HepG2 (cell line): ENCODE results near the gene NUCB1. TPM values are rescaled to one million over a fixed set of nuclear protein-coding genes. Genes with fewer than 3 reads are reported as not detected.

Experiments
- ELF1 ChIP-seq: sonication (generic); formaldehyde crosslinking; IDR thresholded peaks from 2 replicates; pipeline ENCODE4 v1.4.0; 2020; ENCODE audit warnings: missing genetic modification reagents
- HIVEP1 ChIP-seq: sonication (generic); formaldehyde crosslinking; IDR thresholded peaks from 2 replicates; pipeline ENCODE4 v1.4.0; 2020; ENCODE audit warnings: mild to moderate bottlenecking, missing genetic modification reagents
- NFYB ChIP-seq: sonication (generic); formaldehyde crosslinking; IDR thresholded peaks from 2 replicates; pipeline ENCODE4 v1.4.0; 2020; ENCODE audit warnings: missing genetic modification reagents
- PCBP1 ChIP-seq: fragments of 200-400 bp; formaldehyde crosslinking; IDR thresholded peaks from 2 replicates; pipeline ENCODE4 v1.6.1; 2017; ENCODE audit warnings: mild to moderate bottlenecking, low read depth, low read length, borderline replicate concordance
- RARG ChIP-seq: sonication (generic); formaldehyde crosslinking; IDR thresholded peaks from 2 replicates; pipeline ENCODE4 v1.4.0; 2020; ENCODE audit warnings: low read depth, mild to moderate bottlenecking, missing genetic modification reagents
- TEAD2 ChIP-seq: sonication (generic); formaldehyde crosslinking; IDR thresholded peaks from 2 replicates; pipeline ENCODE4 v1.9.0; 2021; ENCODE audit warnings: missing genetic modification reagents
- XBP1 ChIP-seq: sonication (generic); formaldehyde crosslinking; IDR thresholded peaks from 2 replicates; pipeline ENCODE4 v1.5.0; 2020; ENCODE audit warnings: missing genetic modification reagents
- YEATS2 ChIP-seq: sonication (generic); formaldehyde crosslinking; IDR thresholded peaks from 2 replicates; pipeline ENCODE4 v1.4.0; 2020; ENCODE audit warnings: missing genetic modification reagents, borderline replicate concordance
- YY1 ChIP-seq: IDR thresholded peaks from 2 replicates; pipeline ENCODE4 v1.6.1; 2011; ENCODE audit warnings: low read length, low read depth, moderate library complexity, mild to moderate bottlenecking; ENCODE audit not compliant: insufficient read depth, insufficient replicate concordance
- ZBTB7B ChIP-seq: sonication (generic); formaldehyde crosslinking; IDR thresholded peaks from 2 replicates; pipeline ENCODE4 v1.4.0; 2020; ENCODE audit warnings: missing genetic modification reagents
- ZC3H13 ChIP-seq: sonication (generic); formaldehyde crosslinking; IDR thresholded peaks from 2 replicates; pipeline ENCODE4 v1.8.1; 2023; ENCODE audit warnings: mild to moderate bottlenecking, missing genetic modification reagents, moderate library complexity
- ZFY ChIP-seq: sonication (generic); formaldehyde crosslinking; IDR thresholded peaks from 2 replicates; pipeline ENCODE4 v1.4.0; 2020; ENCODE audit warnings: missing genetic modification reagents
- ZNF207 ChIP-seq: fragments of 450-650 bp; IDR thresholded peaks from 2 replicates; pipeline ENCODE4 v1.6.1; 2016; ENCODE audit warnings: antibody characterized with exemption, borderline replicate concordance
- ZNF350 ChIP-seq: sonication (generic); formaldehyde crosslinking; IDR thresholded peaks from 2 replicates; pipeline ENCODE4 v1.4.0; 2020; ENCODE audit warnings: mild to moderate bottlenecking, low read depth, missing genetic modification reagents, borderline replicate concordance
- ZNF564 ChIP-seq: sonication (generic); formaldehyde crosslinking; IDR thresholded peaks from 2 replicates; pipeline ENCODE4 v1.8.1; 2023; ENCODE audit warnings: mild to moderate bottlenecking, missing genetic modification reagents
- ZNF572 ChIP-seq: sonication (generic); formaldehyde crosslinking; IDR thresholded peaks from 2 replicates; pipeline ENCODE4 v1.5.1; 2020; ENCODE audit warnings: mild to moderate bottlenecking, missing genetic modification reagents
- ZNF607 ChIP-seq: sonication (generic); formaldehyde crosslinking; IDR thresholded peaks from 2 replicates; pipeline ENCODE4 v1.5.1; 2020; ENCODE audit warnings: missing genetic modification reagents, mild to moderate bottlenecking, borderline replicate concordance
- ZNF614 ChIP-seq: IDR thresholded peaks from 2 replicates; pipeline ENCODE4 v1.6.1; 2018; ENCODE audit warnings: missing biosample characterization, missing genetic modification reagents, inconsistent platforms, borderline replicate concordance
- polyA plus RNA-seq, 8 experiments: library from polyadenylated mRNA; depleted of rRNA in 3 of 8; stranded (reverse) in 7 of 8; unstranded in 1 of 8; fragments of >200 nt; fragmentation: Illumina TruSeq in 4 of 8; extraction: Trizol in 4 of 8; gene quantifications; 2 replicates each; pipeline versions ENCODE4 v1.2.1 to v1.2.3, GENCODE V29; 2011 to 2016; ENCODE audit warnings: low read depth in 4 of 8, missing spikeins in 1 of 8, mixed read lengths in 1 of 8; ENCODE audit not compliant: insufficient read depth in 1 of 8
- total RNA-seq, 5 experiments: library from RNA; depleted of rRNA; stranded (reverse); fragments of >200 nt; fragmentation: Illumina TruSeq; extraction: Trizol; gene quantifications; 2 replicates each; pipeline ENCODE4 v1.2.3, GENCODE V29; 2016; ENCODE audit warnings: low read depth in 1 of 5
- TF ChIP-seq, protein P1 (sequence below): sonication (generic); formaldehyde crosslinking; IDR thresholded peaks from 2 replicates; pipeline ENCODE4 v1.5.1; 2020; ENCODE audit warnings: missing genetic modification reagents, mild to moderate bottlenecking, borderline replicate concordance
- TF ChIP-seq, protein P2 (sequence below): sonication (generic); formaldehyde crosslinking; IDR thresholded peaks from 2 replicates; pipeline ENCODE4 v1.4.0; 2020; ENCODE audit warnings: missing genetic modification reagents
- TF ChIP-seq, protein P3 (sequence below): sonication (generic); formaldehyde crosslinking; IDR thresholded peaks from 2 replicates; pipeline ENCODE4 v1.8.1; 2023; ENCODE audit warnings: missing genetic modification reagents, mild to moderate bottlenecking, borderline replicate concordance
- TF ChIP-seq, protein P4 (sequence below): sonication (generic); formaldehyde crosslinking; IDR thresholded peaks from 2 replicates; pipeline ENCODE4 v1.4.0; 2020; ENCODE audit warnings: mild to moderate bottlenecking, missing genetic modification reagents
- TF ChIP-seq, protein P5 (sequence below): sonication (generic); formaldehyde crosslinking; conservative IDR thresholded peaks from 2 replicates; pipeline ENCODE4 v1.8.0; 2022; ENCODE audit warnings: missing genetic modification reagents

Gene NUCB1
- total and polyA plus RNA-seq, 2 of the 13 experiments (the other 11 are each of a cell fraction or from before 2014, with no cell fraction given) = 82.3 to 106 TPM

DNA sequence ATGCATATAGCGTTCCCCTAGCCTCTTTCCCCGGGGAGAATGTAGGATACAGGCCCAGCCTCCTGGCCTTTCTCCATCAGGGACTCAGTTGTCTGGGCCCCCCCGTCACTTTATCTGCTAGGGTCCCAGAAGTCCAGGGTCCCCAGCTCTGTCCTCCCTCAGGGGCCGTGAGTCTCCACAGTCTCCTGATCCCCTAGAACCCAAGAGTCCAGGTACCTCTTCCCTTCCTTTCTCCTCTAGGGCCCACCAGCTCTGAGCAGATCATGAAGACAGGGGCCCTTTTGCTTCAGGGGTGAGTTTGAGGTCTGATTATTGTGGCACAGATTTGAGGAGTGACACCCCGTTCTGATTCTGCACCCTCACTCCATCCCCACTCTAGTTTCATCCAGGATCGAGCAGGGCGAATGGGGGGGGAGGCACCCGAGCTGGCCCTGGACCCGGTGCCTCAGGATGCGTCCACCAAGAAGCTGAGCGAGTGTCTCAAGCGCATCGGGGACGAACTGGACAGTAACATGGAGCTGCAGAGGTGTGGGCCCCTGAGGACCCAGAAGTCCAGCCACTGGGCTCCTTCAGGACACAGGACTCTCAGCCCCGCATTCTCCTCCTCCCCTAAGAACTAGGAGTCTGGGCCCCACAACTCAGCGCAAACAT is 55.3 kb downstream of the NUCB1 start (continued):
- TF ChIP-seq, protein P1, sequence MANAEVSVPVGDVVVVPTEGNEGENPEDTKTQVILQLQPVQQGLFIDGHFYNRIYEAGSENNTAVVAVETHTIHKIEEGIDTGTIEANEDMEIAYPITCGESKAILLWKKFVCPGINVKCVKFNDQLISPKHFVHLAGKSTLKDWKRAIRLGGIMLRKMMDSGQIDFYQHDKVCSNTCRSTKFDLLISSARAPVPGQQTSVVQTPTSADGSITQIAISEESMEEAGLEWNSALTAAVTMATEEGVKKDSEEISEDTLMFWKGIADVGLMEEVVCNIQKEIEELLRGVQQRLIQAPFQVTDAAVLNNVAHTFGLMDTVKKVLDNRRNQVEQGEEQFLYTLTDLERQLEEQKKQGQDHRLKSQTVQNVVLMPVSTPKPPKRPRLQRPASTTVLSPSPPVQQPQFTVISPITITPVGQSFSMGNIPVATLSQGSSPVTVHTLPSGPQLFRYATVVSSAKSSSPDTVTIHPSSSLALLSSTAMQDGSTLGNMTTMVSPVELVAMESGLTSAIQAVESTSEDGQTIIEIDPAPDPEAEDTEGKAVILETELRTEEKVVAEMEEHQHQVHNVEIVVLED (CRISPR knock-in tag) = no peak; the same call in 1 of the 2 replicates
- TF ChIP-seq XBP1 = no peak
- no peak for TF ChIP-seq PCBP1
- TF ChIP-seq ZBTB7B (CRISPR knock-in tag) = peak; percentile 59; the same call in 1 of the 2 replicates
- no peak for TF ChIP-seq ZNF572
- no peak for TF ChIP-seq ZNF564 (CRISPR knock-in tag)
- no peak for TF ChIP-seq ZNF207
- no peak for TF ChIP-seq ELF1
- no peak for TF ChIP-seq TEAD2 (CRISPR knock-in tag)
- no peak for TF ChIP-seq YY1
- TF ChIP-seq NFYB (CRISPR knock-in tag) = no peak
- no peak for TF ChIP-seq HIVEP1
- TF ChIP-seq, protein P2, sequence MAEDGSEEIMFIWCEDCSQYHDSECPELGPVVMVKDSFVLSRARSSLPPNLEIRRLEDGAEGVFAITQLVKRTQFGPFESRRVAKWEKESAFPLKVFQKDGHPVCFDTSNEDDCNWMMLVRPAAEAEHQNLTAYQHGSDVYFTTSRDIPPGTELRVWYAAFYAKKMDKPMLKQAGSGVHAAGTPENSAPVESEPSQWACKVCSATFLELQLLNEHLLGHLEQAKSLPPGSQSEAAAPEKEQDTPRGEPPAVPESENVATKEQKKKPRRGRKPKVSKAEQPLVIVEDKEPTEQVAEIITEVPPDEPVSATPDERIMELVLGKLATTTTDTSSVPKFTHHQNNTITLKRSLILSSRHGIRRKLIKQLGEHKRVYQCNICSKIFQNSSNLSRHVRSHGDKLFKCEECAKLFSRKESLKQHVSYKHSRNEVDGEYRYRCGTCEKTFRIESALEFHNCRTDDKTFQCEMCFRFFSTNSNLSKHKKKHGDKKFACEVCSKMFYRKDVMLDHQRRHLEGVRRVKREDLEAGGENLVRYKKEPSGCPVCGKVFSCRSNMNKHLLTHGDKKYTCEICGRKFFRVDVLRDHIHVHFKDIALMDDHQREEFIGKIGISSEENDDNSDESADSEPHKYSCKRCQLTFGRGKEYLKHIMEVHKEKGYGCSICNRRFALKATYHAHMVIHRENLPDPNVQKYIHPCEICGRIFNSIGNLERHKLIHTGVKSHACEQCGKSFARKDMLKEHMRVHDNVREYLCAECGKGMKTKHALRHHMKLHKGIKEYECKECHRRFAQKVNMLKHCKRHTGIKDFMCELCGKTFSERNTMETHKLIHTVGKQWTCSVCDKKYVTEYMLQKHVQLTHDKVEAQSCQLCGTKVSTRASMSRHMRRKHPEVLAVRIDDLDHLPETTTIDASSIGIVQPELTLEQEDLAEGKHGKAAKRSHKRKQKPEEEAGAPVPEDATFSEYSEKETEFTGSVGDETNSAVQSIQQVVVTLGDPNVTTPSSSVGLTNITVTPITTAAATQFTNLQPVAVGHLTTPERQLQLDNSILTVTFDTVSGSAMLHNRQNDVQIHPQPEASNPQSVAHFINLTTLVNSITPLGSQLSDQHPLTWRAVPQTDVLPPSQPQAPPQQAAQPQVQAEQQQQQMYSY (CRISPR knock-in tag) = no peak
- TF ChIP-seq ZNF614 (CRISPR knock-in tag) = no peak
- no peak for TF ChIP-seq RARG (CRISPR knock-in tag)
- TF ChIP-seq ZFY (CRISPR knock-in tag) = no peak
- no peak for TF ChIP-seq ZNF607
- TF ChIP-seq YEATS2 (CRISPR knock-in tag) = no peak
- TF ChIP-seq ZC3H13 (CRISPR knock-in tag) = no peak; the same call in 1 of the 2 replicates
- TF ChIP-seq, protein P3, sequence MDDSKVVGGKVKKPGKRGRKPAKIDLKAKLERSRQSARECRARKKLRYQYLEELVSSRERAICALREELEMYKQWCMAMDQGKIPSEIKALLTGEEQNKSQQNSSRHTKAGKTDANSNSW (CRISPR knock-in tag) = no peak
- TF ChIP-seq ZNF350 (CRISPR knock-in tag) = 0 out of 2 replicates have a peak, but pooled peaks have one; percentile 18
- TF ChIP-seq, protein P4, sequence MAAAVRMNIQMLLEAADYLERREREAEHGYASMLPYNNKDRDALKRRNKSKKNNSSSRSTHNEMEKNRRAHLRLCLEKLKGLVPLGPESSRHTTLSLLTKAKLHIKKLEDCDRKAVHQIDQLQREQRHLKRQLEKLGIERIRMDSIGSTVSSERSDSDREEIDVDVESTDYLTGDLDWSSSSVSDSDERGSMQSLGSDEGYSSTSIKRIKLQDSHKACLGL = no peak
- TF ChIP-seq, protein P5, sequence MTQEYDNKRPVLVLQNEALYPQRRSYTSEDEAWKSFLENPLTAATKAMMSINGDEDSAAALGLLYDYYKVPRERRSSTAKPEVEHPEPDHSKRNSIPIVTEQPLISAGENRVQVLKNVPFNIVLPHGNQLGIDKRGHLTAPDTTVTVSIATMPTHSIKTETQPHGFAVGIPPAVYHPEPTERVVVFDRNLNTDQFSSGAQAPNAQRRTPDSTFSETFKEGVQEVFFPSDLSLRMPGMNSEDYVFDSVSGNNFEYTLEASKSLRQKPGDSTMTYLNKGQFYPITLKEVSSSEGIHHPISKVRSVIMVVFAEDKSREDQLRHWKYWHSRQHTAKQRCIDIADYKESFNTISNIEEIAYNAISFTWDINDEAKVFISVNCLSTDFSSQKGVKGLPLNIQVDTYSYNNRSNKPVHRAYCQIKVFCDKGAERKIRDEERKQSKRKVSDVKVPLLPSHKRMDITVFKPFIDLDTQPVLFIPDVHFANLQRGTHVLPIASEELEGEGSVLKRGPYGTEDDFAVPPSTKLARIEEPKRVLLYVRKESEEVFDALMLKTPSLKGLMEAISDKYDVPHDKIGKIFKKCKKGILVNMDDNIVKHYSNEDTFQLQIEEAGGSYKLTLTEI (CRISPR knock-in tag) = no peak
